ENCODE results near the gene SEMA3D.

The SEMA3D gene

DNA sequence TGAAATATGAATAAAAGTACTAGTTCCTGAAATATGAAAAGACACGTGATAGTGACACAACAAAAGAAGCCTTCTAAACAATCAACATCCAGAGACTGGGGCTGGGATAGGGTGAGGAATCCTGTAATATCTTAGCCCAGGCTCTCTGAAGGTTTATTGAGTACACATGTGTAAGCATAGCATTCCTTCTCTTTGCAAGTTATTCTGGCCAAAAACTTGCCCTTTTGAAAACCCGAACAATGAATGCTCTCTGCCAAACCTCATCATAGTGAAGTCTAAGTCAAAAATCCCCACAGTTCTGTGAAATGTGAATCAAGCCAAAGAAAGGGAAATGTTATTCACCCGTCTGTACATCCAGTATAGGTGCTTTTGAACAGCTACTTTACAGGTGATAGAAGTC, 11.6 kb downstream of the SEMA3D start:
- TF ChIP-seq, protein P1, sequence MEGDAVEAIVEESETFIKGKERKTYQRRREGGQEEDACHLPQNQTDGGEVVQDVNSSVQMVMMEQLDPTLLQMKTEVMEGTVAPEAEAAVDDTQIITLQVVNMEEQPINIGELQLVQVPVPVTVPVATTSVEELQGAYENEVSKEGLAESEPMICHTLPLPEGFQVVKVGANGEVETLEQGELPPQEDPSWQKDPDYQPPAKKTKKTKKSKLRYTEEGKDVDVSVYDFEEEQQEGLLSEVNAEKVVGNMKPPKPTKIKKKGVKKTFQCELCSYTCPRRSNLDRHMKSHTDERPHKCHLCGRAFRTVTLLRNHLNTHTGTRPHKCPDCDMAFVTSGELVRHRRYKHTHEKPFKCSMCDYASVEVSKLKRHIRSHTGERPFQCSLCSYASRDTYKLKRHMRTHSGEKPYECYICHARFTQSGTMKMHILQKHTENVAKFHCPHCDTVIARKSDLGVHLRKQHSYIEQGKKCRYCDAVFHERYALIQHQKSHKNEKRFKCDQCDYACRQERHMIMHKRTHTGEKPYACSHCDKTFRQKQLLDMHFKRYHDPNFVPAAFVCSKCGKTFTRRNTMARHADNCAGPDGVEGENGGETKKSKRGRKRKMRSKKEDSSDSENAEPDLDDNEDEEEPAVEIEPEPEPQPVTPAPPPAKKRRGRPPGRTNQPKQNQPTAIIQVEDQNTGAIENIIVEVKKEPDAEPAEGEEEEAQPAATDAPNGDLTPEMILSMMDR (IDR thresholded peaks at IDR 0.05) = no peak
- Histone ChIP-seq H3K4me1 (no peaks in the 10 kb centered on the region), H3K27ac (no peak overlapping the region)

DNA sequence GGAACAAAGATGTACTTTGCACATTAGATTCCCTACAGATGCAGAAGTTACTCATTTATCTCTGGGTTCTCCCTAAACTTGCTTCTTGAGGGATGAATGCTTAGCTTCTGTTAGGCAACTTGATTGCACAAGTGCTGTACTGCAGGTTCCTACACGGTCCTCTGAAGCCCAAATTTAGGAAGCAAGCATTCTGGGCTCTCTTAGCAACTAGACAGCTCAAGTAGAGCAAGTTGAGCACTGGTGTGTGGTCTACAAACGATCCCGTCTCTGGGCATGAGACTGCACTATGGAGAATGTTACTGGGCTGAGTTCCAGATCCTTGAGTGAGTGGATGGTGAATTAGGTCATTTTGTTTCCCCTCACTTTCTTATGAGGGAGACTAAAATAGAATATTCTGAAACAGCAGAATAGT, 14.3 kb downstream of the SEMA3D start:
- TF ChIP-seq, protein P1 (IDR thresholded peaks at IDR 0.05) = no peak
- H3K36me3 ChIP-seq (ENCODE audit: control insufficient read depth, insufficient read depth, low read length) = no peaks in the 10 kb centered on the region
- H2AFZ ChIP-seq = no peak overlapping the region
- H3K9me3 ChIP-seq (ENCODE audit: control insufficient read depth, low read length) = no peaks in the 10 kb centered on the region
- H3K9ac ChIP-seq = no peak overlapping the region
- no peak overlapping the region for H3K4me2 ChIP-seq (ENCODE audit: low read length)
- H3K4me3 ChIP-seq (ENCODE audit: low read depth, low read length) = no peak overlapping the region
- no peaks in the 10 kb centered on the region for H3K27me3 ChIP-seq (ENCODE audit: control insufficient read depth, insufficient read depth, low read length)
- no peaks in the 10 kb centered on the region for H3K79me2 ChIP-seq
- H3K4me1 ChIP-seq = no peaks in the 10 kb centered on the region
- no peak overlapping the region for H3K27ac ChIP-seq

More for the DNA sequence above, 11.6 kb downstream of the SEMA3D start:
- Histone ChIP-seq H2AFZ (no peak overlapping the region), H3K27me3 (ENCODE audit: control insufficient read depth, insufficient read depth, low read length) (no peaks in the 10 kb centered on the region), H3K4me2 (ENCODE audit: low read length) (no peak overlapping the region), H3K79me2 (no peaks in the 10 kb centered on the region), H3K4me3 (ENCODE audit: low read depth, low read length) (no peak overlapping the region), H3K9me3 (ENCODE audit: control insufficient read depth, low read length) (no peaks in the 10 kb centered on the region), H3K9ac (no peak overlapping the region), H3K36me3 (ENCODE audit: control insufficient read depth, insufficient read depth, low read length) (no peaks in the 10 kb centered on the region)

DNA sequence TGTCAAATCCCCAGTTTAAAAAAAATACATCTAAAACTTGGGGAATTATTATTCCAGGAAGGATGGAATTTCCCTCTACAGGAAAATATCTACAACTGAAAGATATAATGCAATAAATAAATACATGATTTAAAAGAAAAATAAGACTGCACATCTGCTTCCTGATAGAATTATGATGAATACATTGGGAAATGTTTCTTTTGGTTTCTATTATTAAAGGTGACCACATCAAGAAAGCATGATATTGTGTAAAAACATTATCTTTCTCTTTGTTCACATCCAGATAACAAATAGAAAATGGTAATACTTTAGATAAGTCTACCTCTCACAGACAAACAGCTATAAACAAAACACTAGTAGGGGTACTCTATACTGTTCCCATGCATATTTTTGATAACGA, 19.2 kb downstream of the SEMA3D start:
- TF ChIP-seq, protein P1 (IDR thresholded peaks at IDR 0.05) = no peak
- H3K79me2 ChIP-seq = no peaks in the 10 kb centered on the region
- H2AFZ ChIP-seq = no peak overlapping the region
- no peaks in the 10 kb centered on the region for H3K27me3 ChIP-seq (ENCODE audit: control insufficient read depth, insufficient read depth, low read length)
- H3K4me2 ChIP-seq (ENCODE audit: low read length) = no peak overlapping the region
- no peak overlapping the region for H3K27ac ChIP-seq
- H3K4me3 ChIP-seq (ENCODE audit: low read depth, low read length) = no peak overlapping the region
- H3K4me1 ChIP-seq = no peaks in the 10 kb centered on the region
- no peaks in the 10 kb centered on the region for H3K36me3 ChIP-seq (ENCODE audit: control insufficient read depth, insufficient read depth, low read length)
- H3K9me3 ChIP-seq (ENCODE audit: control insufficient read depth, low read length) = no peaks in the 10 kb centered on the region
- no peak overlapping the region for H3K9ac ChIP-seq

DNA sequence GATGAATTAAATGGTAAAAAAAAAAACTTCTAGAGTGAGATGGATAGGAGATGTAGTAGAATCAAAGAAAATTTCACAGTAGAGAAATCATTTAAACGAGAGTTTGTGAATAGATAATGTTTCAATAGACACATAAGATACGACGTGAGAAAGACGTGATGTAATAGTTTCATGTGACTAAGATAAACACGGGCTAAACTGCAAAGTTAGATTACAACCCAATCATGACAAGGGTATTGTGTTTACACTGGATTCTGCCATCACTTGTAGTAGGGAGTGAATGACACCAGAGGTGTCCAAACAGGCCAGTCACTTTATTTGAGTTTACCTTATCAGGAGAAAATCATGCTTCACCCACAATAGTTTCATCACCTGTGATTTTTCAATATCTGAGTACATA, 21.6 kb downstream of the SEMA3D start:
- Histone ChIP-seq H3K36me3 (ENCODE audit: control insufficient read depth, insufficient read depth, low read length) (no peaks in the 10 kb centered on the region), H3K79me2 (no peaks in the 10 kb centered on the region), H3K27ac (no peak overlapping the region), H3K9ac (no peak overlapping the region), H3K4me2 (ENCODE audit: low read length) (no peak overlapping the region), H2AFZ (no peak overlapping the region), H3K9me3 (ENCODE audit: control insufficient read depth, low read length) (no peaks in the 10 kb centered on the region), H3K4me3 (ENCODE audit: low read depth, low read length) (no peak overlapping the region), H3K27me3 (ENCODE audit: control insufficient read depth, insufficient read depth, low read length) (no peaks in the 10 kb centered on the region), H3K4me1 (no peaks in the 10 kb centered on the region)
- TF ChIP-seq, protein P1 (IDR thresholded peaks at IDR 0.05) = no peak

DNA sequence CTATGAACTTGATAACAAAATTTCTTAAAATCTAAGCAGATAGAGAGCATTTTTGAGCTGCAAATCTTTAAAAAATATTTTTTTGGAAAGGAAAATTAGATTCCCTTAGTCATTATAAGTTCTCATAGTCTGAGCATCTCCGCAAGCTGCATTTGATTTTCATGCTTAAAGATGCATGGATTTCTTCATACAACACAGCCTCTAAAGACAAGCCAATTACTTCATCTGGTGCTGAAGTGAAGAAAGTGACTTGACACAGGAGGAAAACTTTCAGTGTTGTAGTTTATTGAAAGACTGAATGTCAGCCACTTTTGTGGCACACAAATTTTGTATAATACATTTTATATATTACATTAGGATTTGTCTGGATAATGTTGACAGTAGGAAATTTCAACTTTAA, 22.5 kb downstream of the SEMA3D start:
- no peak overlapping the region for H2AFZ ChIP-seq
- H3K27ac ChIP-seq = no peak overlapping the region
- no peak overlapping the region for H3K4me2 ChIP-seq (ENCODE audit: low read length)
- no peaks in the 10 kb centered on the region for H3K36me3 ChIP-seq (ENCODE audit: control insufficient read depth, insufficient read depth, low read length)
- H3K9me3 ChIP-seq (ENCODE audit: control insufficient read depth, low read length) = no peaks in the 10 kb centered on the region
- no peaks in the 10 kb centered on the region for H3K4me1 ChIP-seq
- H3K79me2 ChIP-seq = no peaks in the 10 kb centered on the region
- no peak overlapping the region for H3K9ac ChIP-seq
- TF ChIP-seq, protein P1 (IDR thresholded peaks at IDR 0.05) = no peak
- no peaks in the 10 kb centered on the region for H3K27me3 ChIP-seq (ENCODE audit: control insufficient read depth, insufficient read depth, low read length)
- no peak overlapping the region for H3K4me3 ChIP-seq (ENCODE audit: low read depth, low read length)
